GM12864 (cell line): Measurements from ENCODE around the gene ACSL4.
A peak's percentile ranks its signal among the peaks of the same experiment; 100 is the strongest.

Experiments
- DNase-seq: peaks from one replicate; pipeline ENCODE4 v3.0.0-alpha.2; 2011; ENCODE audit warnings: low read depth
- H3K4me3 ChIP-seq: 2 replicates; pipeline ENCODE4 v1.5.1; 2011; ENCODE audit warnings: mild to moderate bottlenecking, low read depth, low read length, control low read depth
- TF ChIP-seq, protein P1 (sequence below): IDR thresholded peaks from 2 replicates; pipeline ENCODE4 v1.5.1; 2011; ENCODE audit warnings: low read depth, mild to moderate bottlenecking, moderate library complexity, low read length, control low read depth, inconsistent platforms; ENCODE audit errors: missing control alignments

The ACSL4 gene

DNA sequence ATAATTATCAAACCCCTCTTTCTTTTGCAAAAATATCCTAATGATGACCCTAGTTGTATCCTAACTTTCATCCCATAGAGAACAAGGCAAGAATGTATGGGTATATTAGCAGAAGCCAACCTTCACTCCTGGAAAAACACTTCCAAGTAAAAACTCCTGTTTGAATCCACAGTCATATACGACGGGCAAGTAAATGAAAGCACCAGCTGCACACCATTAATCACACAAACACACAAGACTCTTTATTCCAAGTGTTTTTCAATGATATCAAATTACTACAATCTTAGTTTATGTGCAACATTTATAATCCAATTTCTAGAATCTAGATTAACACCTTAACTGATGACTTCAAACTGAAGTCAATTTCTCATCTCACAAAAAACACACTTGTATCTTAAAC lies 22.9 kb downstream of the ACSL4 start:
- no peak for DNase-seq
- TF ChIP-seq, protein P1, sequence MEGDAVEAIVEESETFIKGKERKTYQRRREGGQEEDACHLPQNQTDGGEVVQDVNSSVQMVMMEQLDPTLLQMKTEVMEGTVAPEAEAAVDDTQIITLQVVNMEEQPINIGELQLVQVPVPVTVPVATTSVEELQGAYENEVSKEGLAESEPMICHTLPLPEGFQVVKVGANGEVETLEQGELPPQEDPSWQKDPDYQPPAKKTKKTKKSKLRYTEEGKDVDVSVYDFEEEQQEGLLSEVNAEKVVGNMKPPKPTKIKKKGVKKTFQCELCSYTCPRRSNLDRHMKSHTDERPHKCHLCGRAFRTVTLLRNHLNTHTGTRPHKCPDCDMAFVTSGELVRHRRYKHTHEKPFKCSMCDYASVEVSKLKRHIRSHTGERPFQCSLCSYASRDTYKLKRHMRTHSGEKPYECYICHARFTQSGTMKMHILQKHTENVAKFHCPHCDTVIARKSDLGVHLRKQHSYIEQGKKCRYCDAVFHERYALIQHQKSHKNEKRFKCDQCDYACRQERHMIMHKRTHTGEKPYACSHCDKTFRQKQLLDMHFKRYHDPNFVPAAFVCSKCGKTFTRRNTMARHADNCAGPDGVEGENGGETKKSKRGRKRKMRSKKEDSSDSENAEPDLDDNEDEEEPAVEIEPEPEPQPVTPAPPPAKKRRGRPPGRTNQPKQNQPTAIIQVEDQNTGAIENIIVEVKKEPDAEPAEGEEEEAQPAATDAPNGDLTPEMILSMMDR: no peak
- no peak overlapping the region for H3K4me3 ChIP-seq

DNA sequence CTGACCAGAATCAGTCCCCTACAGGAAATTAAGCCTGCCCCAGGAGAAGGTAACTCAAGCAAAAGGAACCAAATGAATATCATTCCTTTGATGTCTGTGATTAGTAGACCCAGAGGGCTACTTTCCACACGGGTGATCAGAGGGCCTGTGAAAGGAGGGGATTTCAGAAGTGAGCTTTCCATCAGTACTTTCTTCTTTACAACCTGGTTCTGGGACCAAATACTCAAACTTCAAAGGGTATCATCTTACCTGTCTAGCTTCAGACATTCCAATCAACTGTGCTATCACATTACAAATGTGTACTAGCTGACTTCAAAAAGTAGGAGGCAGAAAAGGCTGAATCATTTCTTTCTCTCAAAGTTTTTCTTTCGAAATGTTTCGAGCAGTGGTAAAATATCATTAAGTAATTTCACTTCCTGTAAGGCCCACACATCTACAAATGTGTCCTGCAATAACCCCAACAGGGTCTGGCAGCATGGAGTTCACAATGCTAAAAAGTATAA lies 23.9 kb downstream of the ACSL4 start:
- no peak overlapping the region for H3K4me3 ChIP-seq

DNA sequence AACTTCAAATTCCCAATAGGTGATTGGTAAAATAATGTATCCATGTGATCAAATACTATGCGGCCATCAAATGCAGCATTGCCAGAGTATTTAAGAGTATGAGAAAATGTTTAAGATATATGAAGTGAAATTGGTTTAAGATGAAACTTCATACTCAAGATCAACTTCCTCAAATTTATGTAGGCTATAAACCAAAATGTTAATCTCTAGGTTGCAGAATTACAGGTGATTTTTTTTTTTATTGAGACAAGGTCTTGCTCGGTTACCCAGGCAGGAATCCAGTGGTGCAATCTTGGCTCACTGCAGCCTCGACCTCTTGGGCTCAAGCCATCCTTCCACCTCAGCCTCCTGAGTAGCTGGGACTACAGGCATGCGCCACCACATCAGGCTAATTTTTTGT lies 25.3 kb downstream of the ACSL4 start:
- H3K4me3 ChIP-seq: no peak overlapping the region
- DNase-seq: no peak
- TF ChIP-seq, protein P1: no peak

More for the DNA sequence above, 23.9 kb downstream of the ACSL4 start:
- TF ChIP-seq, protein P1: no peak
- peak; percentile 38 for DNase-seq

DNA sequence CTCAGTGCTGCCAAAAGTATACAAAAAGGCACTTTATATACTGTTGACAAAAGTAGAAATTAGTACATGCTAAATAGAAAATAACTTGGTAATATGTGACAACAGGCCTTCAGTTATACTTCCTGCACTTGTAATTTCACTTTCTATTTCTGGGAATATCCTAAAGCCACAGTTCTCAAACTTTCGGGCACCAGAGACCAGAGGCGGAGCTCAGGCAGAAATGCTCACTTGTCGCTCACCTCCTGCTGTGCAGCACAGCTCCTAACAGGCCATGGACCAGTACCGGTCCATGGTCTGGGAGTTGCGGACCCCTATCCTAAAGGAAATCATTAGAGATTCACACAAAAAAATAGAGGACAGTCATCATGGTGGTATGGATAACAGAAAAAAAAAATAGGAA lies 25.7 kb downstream of the ACSL4 start:
- TF ChIP-seq, protein P1: no peak
- no peak overlapping the region for H3K4me3 ChIP-seq

DNA sequence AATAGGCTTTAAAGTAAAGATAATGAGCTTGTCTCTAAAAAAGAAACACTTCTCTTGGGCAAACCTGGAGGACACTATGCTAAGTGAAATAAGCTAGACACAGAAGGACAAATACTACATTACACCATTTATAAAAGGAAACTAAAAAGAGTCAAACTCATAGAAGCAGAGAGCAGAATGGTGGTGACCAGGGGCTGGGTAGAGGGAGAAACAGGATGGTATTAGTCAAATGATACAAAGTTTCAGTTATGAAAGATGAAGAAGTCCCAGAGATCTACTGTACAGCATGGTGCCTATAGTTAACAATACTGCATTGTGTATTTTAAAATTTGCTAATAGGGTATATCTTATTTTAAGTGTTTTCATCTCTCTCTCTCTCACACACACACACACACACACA lies 28.5 kb downstream of the ACSL4 start:
- no peak overlapping the region for H3K4me3 ChIP-seq
- no peak for DNase-seq
- TF ChIP-seq, protein P1: no peak

More for the DNA sequence above, 25.7 kb downstream of the ACSL4 start:
- no peak for DNase-seq

DNA sequence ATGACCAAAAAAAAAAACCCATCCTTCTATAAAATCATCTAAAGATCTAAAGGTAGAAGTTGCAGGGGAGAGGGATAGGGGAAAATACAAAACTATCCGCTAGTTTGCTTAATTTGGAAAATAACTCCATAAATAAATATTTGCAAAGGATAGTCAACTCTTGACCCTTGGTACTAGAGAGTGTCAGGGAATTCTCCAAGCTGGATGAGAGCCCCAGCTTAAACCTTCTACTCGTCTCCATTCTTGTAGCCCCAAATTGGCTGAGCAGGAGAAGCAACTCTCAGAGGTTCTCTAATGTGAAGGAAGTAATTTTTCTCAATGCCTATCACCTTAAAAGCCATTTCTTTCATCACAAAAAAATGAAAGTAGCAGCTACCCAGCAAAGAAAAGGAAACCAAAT lies 35.2 kb downstream of the ACSL4 start:
- no peak for DNase-seq
- H3K4me3 ChIP-seq: no peak overlapping the region
- TF ChIP-seq, protein P1: no peak

DNA sequence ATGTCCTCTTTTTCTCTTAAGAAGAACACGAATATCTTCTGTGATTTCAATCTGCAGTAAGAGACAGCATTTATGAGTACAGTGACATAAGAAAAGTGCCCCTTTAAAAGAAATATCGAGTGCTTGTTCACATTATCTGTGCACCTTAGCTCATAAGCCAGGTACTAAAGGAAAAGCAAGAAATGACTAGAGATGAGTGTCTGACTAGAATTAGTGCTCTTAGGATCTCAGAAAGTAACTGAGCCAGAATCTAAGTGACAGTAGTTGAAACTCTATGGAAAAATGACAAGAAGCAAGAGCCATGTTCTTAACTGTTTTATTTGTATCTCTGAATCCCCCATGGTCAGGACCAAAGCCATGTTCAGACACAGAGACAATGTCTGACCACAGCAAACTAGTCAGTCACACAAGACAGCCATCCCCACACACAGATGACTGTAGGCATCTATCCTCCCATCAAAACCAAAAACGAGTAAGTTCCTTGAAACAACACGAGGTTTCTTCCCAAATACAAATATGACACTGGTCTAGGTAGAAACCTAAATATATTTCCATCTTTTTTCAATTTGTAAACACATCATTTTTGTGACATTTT lies 36.8 kb downstream of the ACSL4 start:
- no peak overlapping the region for H3K4me3 ChIP-seq
- TF ChIP-seq, protein P1: no peak
- DNase-seq: no peak
